Muscle of leg (tissue), 11 donors: ENCODE measurements around the gene SH3RF1. TPM values are rescaled to one million over a fixed set of nuclear protein-coding genes. Genes with fewer than 3 reads are reported as not detected.

Experiments used
- DNase-seq: peaks from one replicate; pipeline ENCODE4 v3.0.0; 2013
- H3K27ac ChIP-seq: one replicate; pipeline ENCODE4 v1.5.1; 2013; ENCODE audit warnings: mild to moderate bottlenecking, low read length, control low read depth
- H3K27me3 ChIP-seq: one replicate; pipeline ENCODE4 v1.6.1; 2013; ENCODE audit warnings: low read length; ENCODE audit not compliant: control insufficient read depth, insufficient read depth
- H3K36me3 ChIP-seq: one replicate; pipeline ENCODE4 v1.6.1; 2013; ENCODE audit warnings: low read length; ENCODE audit not compliant: control insufficient read depth, insufficient read depth
- H3K4me1 ChIP-seq: one replicate; pipeline ENCODE4 v1.6.1; 2013; ENCODE audit warnings: low read length; ENCODE audit not compliant: control insufficient read depth, insufficient read depth
- H3K4me3 ChIP-seq: one replicate; pipeline ENCODE4 v1.5.1; 2013; ENCODE audit warnings: low read length, control low read depth
- H3K9me3 ChIP-seq: replicated peaks from 2 replicates; pipeline ENCODE4 v1.6.1; 2013; ENCODE audit warnings: low read depth, low read length; ENCODE audit not compliant: control insufficient read depth
- WGBS: methylation state at CpG from one replicate; pipeline ENCODE4 v1.1.5; 2013; ENCODE audit warnings: missing lambda C conversion rate; ENCODE audit not compliant: insufficient coverage; 5-methylcytosine and 5-hydroxymethylcytosine counted together
- polyA plus RNA-seq, 8 donors: library from polyadenylated mRNA; unstranded; fragments of 120-200 nt; gene quantifications; one replicate each; pipeline versions ENCODE4 v1.2.1 to v1.2.3, GENCODE V29; 2013; ENCODE audit warnings: inconsistent platforms in 1 of 8, low replicate concordance in 1 of 8; ENCODE audit not compliant: insufficient read length in 8 of 8, insufficient read depth in 1 of 8
- total RNA-seq: library from RNA; stranded (reverse); fragments of 120-200 nt; gene quantifications from one replicate; pipeline ENCODE4 v1.2.4, GENCODE V29; 2013

SH3RF1 gene
- total and polyA plus RNA-seq, 9 donors = 10.7 to 19.4 (median 16.3) TPM

DNA sequence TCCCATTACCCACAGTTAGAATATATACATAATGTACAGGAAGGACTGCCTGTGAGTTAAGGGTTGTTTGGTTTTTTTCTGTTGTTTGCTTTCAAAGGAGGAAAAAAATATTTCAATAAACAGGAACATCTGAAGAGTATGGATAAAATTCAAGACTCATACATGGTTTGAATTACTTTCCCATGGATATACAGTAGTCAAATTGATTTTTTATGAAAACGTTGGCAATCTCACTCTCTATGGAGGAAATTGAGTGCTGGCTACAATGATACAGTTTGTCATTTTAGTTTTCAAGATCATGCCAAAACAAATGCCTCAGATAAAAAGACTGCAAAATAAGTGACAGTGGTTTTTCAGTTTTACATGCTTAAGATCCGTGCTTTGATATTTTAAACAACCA lies 116.6 kb downstream of the SH3RF1 start:
- Histone ChIP-seq H3K9me3 (no peaks in the 10 kb centered on the region), H3K27ac (no peak overlapping the region), H3K36me3 (peaks cover 15% of the 10 kb centered on the region), H3K4me3 (no peak overlapping the region), H3K4me1 (peaks cover 2% of the 10 kb centered on the region), H3K27me3 (no peaks in the 10 kb centered on the region)
- 33% methylated on average over 1 of the region's 2 CpGs for WGBS
- DNase-seq = peak; percentile 46

DNA sequence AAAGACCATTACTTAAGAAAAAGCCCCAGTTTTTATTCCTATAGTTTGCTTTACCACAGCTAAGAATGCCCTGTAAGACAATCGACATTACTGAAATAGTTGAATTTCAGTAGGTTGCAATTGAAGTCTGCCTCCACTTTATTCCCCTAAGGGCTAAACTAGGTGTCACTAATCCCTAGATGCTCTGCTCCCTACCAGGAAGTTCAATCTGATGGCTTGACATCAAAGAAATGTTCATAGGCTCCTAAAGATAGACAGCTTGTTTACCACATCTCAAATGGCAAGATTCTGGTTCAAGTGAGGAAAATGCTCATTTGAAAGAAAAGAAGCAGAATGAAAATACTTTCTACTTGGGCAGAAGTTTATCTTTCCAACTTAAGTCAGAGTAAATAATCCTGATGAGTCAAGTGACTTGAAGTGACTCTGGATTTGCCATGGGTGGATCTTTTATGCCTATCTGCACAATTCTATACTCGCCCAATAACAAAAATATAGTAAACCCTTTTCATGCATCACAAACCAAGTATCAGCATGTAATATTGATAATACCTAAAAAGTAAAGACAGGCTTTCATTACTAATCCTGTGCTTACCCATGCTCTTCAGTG lies 117.2 kb downstream of the SH3RF1 start:
- no peak for DNase-seq

DNA sequence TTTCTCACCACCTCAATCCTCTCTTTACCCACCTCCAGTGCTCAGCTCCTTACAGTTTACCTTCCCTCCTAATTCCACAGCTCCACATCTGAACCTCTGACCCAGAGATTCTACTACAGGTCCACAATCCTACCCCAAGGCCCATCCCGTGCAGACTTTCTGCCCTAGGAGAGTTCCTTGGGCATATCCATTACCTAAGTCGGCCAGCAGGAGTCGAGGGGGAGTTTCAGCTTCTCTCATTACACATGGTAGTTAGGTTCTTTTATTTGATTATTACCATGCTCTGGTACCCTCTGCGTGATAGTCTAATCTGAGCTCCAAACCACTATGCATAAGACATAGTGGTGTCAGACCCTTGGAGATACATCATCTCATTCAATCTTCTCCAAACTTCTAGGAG lies 117.9 kb downstream of the SH3RF1 start:
- Histone ChIP-seq H3K27ac (no peak overlapping the region), H3K36me3 (peaks cover 18% of the 10 kb centered on the region), H3K4me1 (peaks cover 2% of the 10 kb centered on the region), H3K9me3 (no peaks in the 10 kb centered on the region), H3K4me3 (no peak overlapping the region), H3K27me3 (no peaks in the 10 kb centered on the region)
- DNase-seq = no peak
- WGBS = no CpG with 5 or more reads among the region's 4 CpGs

More for the DNA sequence above, 117.2 kb downstream of the SH3RF1 start:
- no peaks in the 10 kb centered on the region for H3K9me3 ChIP-seq
- no peaks in the 10 kb centered on the region for H3K27me3 ChIP-seq
- no CpG with 5 or more reads among the region's 2 CpGs for WGBS
- H3K27ac ChIP-seq = no peak overlapping the region
- peaks cover 2% of the 10 kb centered on the region for H3K4me1 ChIP-seq
- H3K36me3 ChIP-seq = peaks cover 18% of the 10 kb centered on the region
- H3K4me3 ChIP-seq = no peak overlapping the region

DNA sequence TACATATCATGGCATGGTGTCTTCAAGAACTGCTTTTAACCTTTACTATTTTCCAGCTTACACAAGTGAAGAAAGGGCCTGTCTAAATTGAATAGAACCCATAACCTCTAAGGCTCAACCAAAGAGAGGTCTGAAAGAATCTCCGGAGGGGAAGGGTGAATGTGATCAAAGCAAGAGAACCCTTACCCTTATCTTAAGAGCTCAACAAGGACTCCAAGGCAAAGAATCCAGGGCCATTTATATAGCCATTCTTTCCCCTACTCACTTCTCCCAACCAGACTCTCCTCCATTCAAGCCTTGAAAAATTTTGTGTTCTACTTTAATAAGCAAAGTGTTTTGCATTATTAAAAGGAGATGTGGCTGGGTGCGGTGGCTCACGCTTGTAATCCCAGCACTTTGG lies 118.7 kb downstream of the SH3RF1 start:
- WGBS = 100% methylated on average over 2 of the region's 3 CpGs
- H3K27ac ChIP-seq = no peak overlapping the region
- H3K9me3 ChIP-seq = no peaks in the 10 kb centered on the region
- no peaks in the 10 kb centered on the region for H3K27me3 ChIP-seq
- peaks cover 2% of the 10 kb centered on the region for H3K4me1 ChIP-seq
- DNase-seq = no peak
- no peak overlapping the region for H3K4me3 ChIP-seq
- peaks cover 18% of the 10 kb centered on the region for H3K36me3 ChIP-seq

DNA sequence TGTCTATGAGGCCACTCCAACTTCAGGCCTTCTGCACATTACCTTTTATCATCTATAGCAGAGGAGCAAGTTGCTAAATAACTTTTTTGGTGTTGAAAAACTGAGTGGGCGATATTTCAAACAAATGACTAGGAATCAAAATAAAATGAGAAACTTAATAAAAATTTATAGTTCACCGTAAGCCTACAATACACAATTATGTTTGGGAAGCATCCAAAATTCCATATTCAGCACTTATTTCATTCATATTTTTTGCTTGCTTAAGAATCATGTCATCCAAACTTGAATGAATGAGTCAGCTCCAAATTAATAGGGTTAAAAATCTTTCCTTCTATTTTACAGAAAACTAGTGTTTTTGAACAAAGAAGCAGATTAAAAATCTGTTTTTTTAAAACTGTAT lies 119.1 kb downstream of the SH3RF1 start:
- H3K27ac ChIP-seq = no peak overlapping the region
- no peaks in the 10 kb centered on the region for H3K27me3 ChIP-seq
- no peak overlapping the region for H3K4me3 ChIP-seq
- DNase-seq = no peak
- H3K9me3 ChIP-seq = no peaks in the 10 kb centered on the region
- H3K4me1 ChIP-seq = peaks cover 2% of the 10 kb centered on the region
- WGBS = no CpG with 5 or more reads among the region's 2 CpGs
- H3K36me3 ChIP-seq = peaks cover 18% of the 10 kb centered on the region

DNA sequence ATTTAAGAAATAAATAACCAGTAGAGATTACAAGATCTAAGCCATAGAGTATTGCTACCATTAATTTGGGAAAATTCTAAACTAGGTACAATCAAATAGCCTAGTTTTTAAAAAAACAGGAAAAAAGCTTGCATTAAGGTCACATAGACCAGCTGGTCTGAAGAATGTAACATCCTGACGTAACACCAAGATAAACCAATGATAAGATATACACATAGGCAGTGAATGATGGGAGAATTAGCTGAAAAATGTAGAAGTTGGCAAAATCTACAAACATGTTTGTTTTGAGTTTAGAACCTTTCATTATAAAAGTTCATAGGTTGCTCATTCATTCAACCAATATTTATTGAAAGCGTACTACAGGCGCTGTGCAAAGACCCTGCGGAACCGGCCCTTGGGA lies 120.0 kb downstream of the SH3RF1 start:
- no peak for DNase-seq
- H3K36me3 ChIP-seq = peaks cover 15% of the 10 kb centered on the region
- peaks cover 2% of the 10 kb centered on the region for H3K4me1 ChIP-seq
- H3K4me3 ChIP-seq = no peak overlapping the region
- WGBS = no CpG with 5 or more reads among the region's 5 CpGs
- no peaks in the 10 kb centered on the region for H3K27me3 ChIP-seq
- no peak overlapping the region for H3K27ac ChIP-seq
- H3K9me3 ChIP-seq = no peaks in the 10 kb centered on the region

DNA sequence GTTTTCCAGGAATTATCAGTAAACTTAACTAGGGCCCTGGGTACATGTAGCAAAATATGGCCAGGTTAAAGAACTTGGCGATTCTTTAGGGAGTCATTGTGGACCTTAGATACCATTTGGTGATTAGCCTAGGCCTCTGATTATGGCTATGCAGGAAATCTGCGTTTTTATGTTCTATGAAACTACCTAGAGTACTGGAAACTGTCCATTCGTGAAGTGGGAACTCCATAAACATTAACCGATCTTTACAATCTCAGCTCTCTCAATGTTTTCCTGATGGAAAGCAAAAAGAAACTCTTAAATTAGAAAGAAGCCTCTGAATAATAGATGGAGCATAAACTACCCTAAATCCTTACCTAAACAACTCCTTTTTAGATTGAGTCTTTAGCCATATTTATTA lies 121.9 kb downstream of the SH3RF1 start:
- no CpG with 5 or more reads among the region's 4 CpGs for WGBS
- Histone ChIP-seq H3K27ac (no peak overlapping the region), H3K4me1 (no peaks in the 10 kb centered on the region), H3K36me3 (peaks cover 15% of the 10 kb centered on the region), H3K27me3 (no peaks in the 10 kb centered on the region), H3K9me3 (no peaks in the 10 kb centered on the region), H3K4me3 (no peak overlapping the region)
- no peak for DNase-seq

DNA sequence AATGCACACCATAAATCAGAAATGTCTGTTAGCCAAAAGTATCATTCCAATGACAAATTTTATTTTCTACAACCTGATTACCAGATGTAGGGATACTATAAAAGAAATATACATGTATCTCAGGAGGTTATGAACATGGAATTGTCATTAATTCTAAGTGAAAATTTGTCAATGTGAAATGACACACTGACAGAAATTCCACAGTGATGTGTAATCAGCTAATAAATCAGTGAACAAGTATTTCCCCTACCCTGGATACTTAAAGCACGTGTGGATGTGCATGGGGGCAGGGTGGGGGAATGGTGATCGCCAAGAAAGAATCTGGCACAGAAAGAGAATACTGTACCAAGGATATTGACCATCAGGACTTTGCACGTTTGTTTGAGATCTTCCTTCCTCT lies 123.6 kb downstream of the SH3RF1 start:
- no peaks in the 10 kb centered on the region for H3K9me3 ChIP-seq
- H3K36me3 ChIP-seq = peaks cover 10% of the 10 kb centered on the region
- WGBS = no CpG with 5 or more reads among the region's 3 CpGs
- no peaks in the 10 kb centered on the region for H3K4me1 ChIP-seq
- DNase-seq = no peak
- no peak overlapping the region for H3K27ac ChIP-seq
- no peaks in the 10 kb centered on the region for H3K27me3 ChIP-seq
- no peak overlapping the region for H3K4me3 ChIP-seq

DNA sequence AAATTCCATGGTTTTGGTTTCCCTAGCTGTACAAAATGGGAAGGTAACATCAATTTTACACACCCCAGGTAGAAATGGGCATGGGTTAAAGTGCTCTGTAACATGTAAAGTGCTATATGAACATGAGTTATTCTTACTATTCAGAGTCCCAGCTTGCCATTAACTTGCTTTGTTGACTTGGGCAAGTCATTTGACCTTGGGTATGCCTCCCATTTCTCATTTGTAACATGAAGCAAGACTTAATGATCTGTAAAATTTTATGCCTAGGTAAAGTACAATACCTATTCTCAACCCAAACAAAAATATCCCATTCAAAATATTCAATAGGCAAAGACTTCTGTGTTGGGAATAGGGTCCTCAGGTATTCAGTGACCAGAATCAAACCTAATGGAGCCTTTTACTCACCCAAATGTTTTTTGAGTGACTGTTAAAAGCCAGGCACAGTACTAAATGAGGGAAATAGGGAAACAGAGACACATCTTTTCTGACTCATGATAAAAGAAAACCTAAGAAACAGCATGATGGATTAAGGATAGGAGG lies 126.6 kb downstream of the SH3RF1 start:
- no peaks in the 10 kb centered on the region for H3K4me1 ChIP-seq
- peaks cover 5% of the 10 kb centered on the region for H3K36me3 ChIP-seq
- no peak overlapping the region for H3K27ac ChIP-seq
- H3K4me3 ChIP-seq = no peak overlapping the region
- H3K27me3 ChIP-seq = no peaks in the 10 kb centered on the region
- no peak for DNase-seq
- no peaks in the 10 kb centered on the region for H3K9me3 ChIP-seq

DNA sequence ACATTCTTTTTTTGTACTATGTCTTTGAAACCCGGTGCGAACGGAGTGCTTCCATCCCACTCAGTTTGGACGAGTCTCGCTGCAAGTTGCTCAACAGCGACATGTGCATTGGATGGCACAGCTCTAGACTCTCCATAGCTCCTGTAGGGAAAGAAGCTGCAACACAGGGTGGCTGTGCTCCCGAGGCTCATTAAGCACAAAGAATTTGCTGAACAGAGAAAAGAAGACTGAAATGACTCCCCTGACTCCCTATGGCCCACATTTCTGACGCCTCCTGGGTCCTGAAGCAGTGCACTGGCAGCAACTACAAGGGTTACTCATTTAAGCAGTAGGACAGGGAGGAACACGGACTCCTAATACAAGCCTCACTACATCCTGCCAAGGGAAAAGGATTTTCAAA lies 127.4 kb downstream of the SH3RF1 start:
- Histone ChIP-seq H3K9me3 (no peaks in the 10 kb centered on the region), H3K4me1 (no peaks in the 10 kb centered on the region), H3K27ac (no peak overlapping the region), H3K27me3 (no peaks in the 10 kb centered on the region), H3K36me3 (peaks cover 3% of the 10 kb centered on the region), H3K4me3 (no peak overlapping the region)
- WGBS = 90% methylated on average over 7 of the region's 9 CpGs
- DNase-seq = no peak

DNA sequence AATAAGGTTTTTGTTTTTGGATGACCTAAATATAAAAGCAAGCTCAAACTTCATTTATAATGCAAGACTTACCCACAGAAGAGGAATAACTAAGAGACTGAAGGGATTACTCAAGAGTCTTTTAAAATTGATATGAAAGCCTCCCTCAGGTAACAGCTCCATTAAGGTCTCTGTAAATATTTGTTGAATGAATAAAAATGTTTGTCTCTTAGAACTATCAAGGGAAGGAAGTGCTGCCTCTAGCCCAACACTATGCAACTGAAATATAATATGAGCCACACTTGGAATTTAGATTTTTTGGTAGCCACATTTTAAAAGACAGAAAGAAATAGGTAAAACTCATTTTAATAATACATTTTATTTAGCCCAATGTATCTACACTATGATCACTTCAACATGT lies 127.8 kb downstream of the SH3RF1 start:
- no peaks in the 10 kb centered on the region for H3K9me3 ChIP-seq

More for the DNA sequence above, 127.8 kb downstream of the SH3RF1 start:
- DNase-seq = no peak
- Histone ChIP-seq H3K36me3 (peaks cover 3% of the 10 kb centered on the region), H3K27me3 (no peaks in the 10 kb centered on the region), H3K4me1 (no peaks in the 10 kb centered on the region), H3K4me3 (no peak overlapping the region), H3K27ac (no peak overlapping the region)
